Tibial nerve (tissue), 4 donors: Measurements from ENCODE around the gene SYT11. TPM values are rescaled to one million over a fixed set of nuclear protein-coding genes. Genes with fewer than 3 reads are reported as not detected.
A peak's percentile ranks its signal among the peaks of the same experiment; 100 is the strongest.

Source experiments
- DNase-seq, 2 donors: peaks; one replicate each; pipeline ENCODE4 v3.0.0-alpha.2; 2019; ENCODE audit warnings: low spot score in 2 of 2
- H3K27ac ChIP-seq, 4 donors: fragments of 200-600 bp; sonication (generic) in 3 of 4; one replicate each; pipeline ENCODE4 v1.5.1; 2017 to 2019; ENCODE audit warnings: mild to moderate bottlenecking in 1 of 4
- H3K27me3 ChIP-seq, 2 donors: fragments of 200-600 bp; sonication (generic) in 1 of 2; one replicate each; pipeline versions ENCODE4 v1.5.1 to v1.6.0; 2017 to 2019
- H3K36me3 ChIP-seq, 3 donors: fragments of 200-600 bp; sonication (generic); one replicate each; pipeline ENCODE4 v1.5.1; 2018 to 2019
- H3K4me1 ChIP-seq, 4 donors: fragments of 200-600 bp; sonication (generic) in 3 of 4; one replicate each; pipeline ENCODE4 v1.5.1; 2017 to 2019
- H3K4me3 ChIP-seq, 4 donors: fragments of 200-600 bp; sonication (generic) in 3 of 4; one replicate each; pipeline ENCODE4 v1.5.1; 2017 to 2019; ENCODE audit warnings: mild to moderate bottlenecking in 1 of 4, moderate library complexity in 1 of 4
- H3K9me3 ChIP-seq, 4 donors: fragments of 200-600 bp; sonication (generic) in 3 of 4; one replicate each; pipeline ENCODE4 v1.5.1; 2017 to 2019
- EP300 ChIP-seq, 2 donors: sonication (generic); formaldehyde crosslinking; IDR thresholded peaks; one replicate each; pipeline ENCODE4 v1.6.1; 2017; ENCODE audit warnings: antibody characterized with exemption in 2 of 2, mild to moderate bottlenecking in 1 of 2
- POLR2A ChIP-seq, 2 donors: fragments of 450-650 bp; IDR thresholded peaks; one replicate each; pipeline ENCODE4 v1.6.1; 2017; ENCODE audit warnings: antibody characterized with exemption in 2 of 2, mild to moderate bottlenecking in 2 of 2, moderate library complexity in 2 of 2
- WGBS, 2 donors: methylation state at CpG; one replicate each; pipeline ENCODE4 v1.1.5; 2018; 5-methylcytosine and 5-hydroxymethylcytosine counted together
- total RNA-seq, 4 donors: library from RNA; depleted of rRNA; stranded (reverse); fragments of >200 nt; gene quantifications; one replicate each; pipeline ENCODE4 v1.1.0, GENCODE V29; 2016
- TF ChIP-seq, protein P1 (sequence below), 5 experiments: fragments of 200-600 bp in 3 of 5; fragments of 450-650 bp in 2 of 5; sonication (generic) in 3 of 5; IDR thresholded peaks; one replicate each; pipeline ENCODE4 v1.5.1; 2016 to 2019; ENCODE audit warnings: antibody characterized with exemption in 5 of 5, mild to moderate bottlenecking in 3 of 5, moderate library complexity in 2 of 5

The SYT11 gene
- total RNA-seq, 4 donors from 2014 or later, result 29.2 to 54.2 (median 38.1) TPM

DNA sequence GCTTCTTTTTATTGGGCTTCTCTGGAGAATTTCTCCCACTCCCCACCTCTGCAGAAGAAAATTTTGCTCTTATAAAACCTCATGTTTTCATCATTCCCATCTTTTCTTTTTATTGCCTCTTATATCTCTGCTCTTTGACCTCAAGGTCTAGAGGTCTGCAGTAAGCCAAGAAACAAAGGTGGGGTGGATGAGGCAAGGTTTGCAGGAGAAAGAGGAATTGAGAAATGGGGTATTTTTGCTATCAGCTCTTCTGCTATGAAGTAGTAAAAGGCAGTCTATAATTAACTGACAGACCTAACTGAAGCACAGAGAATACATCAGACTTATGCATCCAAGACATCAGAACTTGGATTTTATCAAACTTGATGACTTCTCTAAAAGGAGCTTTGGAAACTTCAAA lies 22.9 kb downstream of the SYT11 start:
- Histone ChIP-seq H3K4me3 (no peak overlapping the region), H3K27ac (no peak overlapping the region), H3K9me3 (no peaks in the 10 kb centered on the region), H3K36me3 (peaks cover 0 to 46% (median 0%) of the 10 kb centered on the region in 3 donors), H3K27me3 (no peaks in the 10 kb centered on the region), H3K4me1 (peaks cover 0 to 17% (median 2%) of the 10 kb centered on the region in 4 donors)
- TF ChIP-seq, protein P1, sequence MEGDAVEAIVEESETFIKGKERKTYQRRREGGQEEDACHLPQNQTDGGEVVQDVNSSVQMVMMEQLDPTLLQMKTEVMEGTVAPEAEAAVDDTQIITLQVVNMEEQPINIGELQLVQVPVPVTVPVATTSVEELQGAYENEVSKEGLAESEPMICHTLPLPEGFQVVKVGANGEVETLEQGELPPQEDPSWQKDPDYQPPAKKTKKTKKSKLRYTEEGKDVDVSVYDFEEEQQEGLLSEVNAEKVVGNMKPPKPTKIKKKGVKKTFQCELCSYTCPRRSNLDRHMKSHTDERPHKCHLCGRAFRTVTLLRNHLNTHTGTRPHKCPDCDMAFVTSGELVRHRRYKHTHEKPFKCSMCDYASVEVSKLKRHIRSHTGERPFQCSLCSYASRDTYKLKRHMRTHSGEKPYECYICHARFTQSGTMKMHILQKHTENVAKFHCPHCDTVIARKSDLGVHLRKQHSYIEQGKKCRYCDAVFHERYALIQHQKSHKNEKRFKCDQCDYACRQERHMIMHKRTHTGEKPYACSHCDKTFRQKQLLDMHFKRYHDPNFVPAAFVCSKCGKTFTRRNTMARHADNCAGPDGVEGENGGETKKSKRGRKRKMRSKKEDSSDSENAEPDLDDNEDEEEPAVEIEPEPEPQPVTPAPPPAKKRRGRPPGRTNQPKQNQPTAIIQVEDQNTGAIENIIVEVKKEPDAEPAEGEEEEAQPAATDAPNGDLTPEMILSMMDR (IDR thresholded peaks at IDR 0.05), result no peak
- TF ChIP-seq EP300 (IDR thresholded peaks at IDR 0.05) (no peak), POLR2A (IDR thresholded peaks at IDR 0.05) (no peak)
- no peak for DNase-seq

DNA sequence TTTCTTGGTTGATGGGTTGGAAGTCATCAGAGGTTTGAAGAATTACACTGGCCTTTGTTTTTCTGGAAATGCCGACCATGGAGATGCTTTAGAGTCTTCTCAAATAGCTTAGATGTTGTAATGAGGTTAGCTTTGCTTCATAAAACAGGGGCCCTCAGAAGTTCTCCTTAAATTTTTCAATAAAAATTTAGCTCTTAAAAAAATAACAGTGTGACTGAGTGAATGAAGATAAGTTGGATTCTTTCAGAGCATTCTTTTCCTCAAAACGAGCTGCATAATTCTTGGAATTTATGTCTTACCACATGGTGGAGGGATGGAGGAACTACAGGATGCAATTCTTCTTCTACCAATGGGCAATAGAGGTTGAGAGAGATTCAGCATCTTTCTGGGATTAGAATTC lies 23.4 kb downstream of the SYT11 start:
- DNase-seq, result no peak
- Histone ChIP-seq H3K36me3 (peaks cover 0 to 48% (median 0%) of the 10 kb centered on the region in 3 donors), H3K27me3 (no peaks in the 10 kb centered on the region), H3K4me3 (no peak overlapping the region), H3K9me3 (no peaks in the 10 kb centered on the region), H3K27ac (no peak overlapping the region), H3K4me1 (peaks cover 0 to 17% (median 2%) of the 10 kb centered on the region in 4 donors)
- TF ChIP-seq, protein P1 (IDR thresholded peaks at IDR 0.05), result no peak
- no peak for TF ChIP-seq EP300 (IDR thresholded peaks at IDR 0.05)
- no peak for TF ChIP-seq POLR2A (IDR thresholded peaks at IDR 0.05)
- 57 to 60% methylated on average over 2 of the region's 2 CpGs for WGBS, 2 donors

DNA sequence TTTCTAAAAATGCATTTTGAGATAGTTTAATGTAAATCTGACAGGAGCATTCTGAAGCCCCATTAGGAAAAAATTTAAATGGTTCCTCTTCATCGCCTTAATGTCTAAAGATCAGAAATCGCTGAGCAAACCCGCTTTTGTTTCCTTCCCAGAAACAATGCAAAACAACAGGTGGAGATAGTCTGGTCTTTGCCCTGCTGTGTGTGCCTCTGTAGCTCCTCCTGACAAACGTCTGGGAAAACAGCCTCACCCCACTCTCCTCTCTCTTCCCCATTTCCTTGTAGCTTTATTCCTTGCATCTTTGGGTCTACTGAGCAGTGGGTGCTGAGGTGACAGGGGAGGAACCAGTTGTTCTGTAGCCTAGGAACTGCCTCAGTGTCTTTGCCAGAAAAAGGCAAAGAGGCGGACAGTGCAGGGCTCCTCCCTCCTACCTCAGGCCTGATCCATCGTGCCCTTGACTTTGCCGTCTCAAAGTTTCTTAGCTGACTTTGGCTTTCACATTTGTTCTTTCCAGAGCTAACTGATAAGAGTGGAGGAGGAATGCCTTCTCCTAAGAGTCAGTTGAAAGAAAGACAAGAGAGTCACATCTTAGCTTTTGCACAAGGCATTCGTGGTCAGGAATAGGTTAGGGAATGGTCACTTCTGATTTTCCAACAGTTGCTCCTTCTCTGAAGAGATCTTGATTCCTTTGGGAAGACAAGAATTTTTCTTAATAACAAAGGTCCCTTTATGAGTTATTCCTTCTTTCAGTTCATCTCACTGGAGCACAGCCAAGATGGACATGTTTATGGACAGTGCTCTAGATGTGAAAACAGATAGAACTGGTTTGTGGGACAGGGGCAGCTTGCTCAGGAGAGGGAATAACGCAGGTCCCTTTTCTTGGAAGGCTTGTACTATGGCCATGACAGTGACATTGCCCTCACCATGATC lies 24.9 kb downstream of the SYT11 start:
- no peaks in the 10 kb centered on the region for H3K9me3 ChIP-seq
- H3K4me1 ChIP-seq, result peaks cover 0 to 17% (median 2%) of the 10 kb centered on the region in 4 donors
- H3K4me3 ChIP-seq, result no peak overlapping the region
- peaks cover 0 to 44% (median 0%) of the 10 kb centered on the region in 3 donors for H3K36me3 ChIP-seq
- peak overlapping the region in 3 of 4 donors; percentile 25 to 65 (median 61) for H3K27ac ChIP-seq
- no peak for TF ChIP-seq EP300 (IDR thresholded peaks at IDR 0.05)
- TF ChIP-seq POLR2A (IDR thresholded peaks at IDR 0.05), result no peak
- TF ChIP-seq, protein P1 (IDR thresholded peaks at IDR 0.05), result no peak
- no peaks in the 10 kb centered on the region for H3K27me3 ChIP-seq
- DNase-seq, result no peak
- 46 to 57% methylated on average over 9 of the region's 9 CpGs for WGBS, 2 donors

DNA sequence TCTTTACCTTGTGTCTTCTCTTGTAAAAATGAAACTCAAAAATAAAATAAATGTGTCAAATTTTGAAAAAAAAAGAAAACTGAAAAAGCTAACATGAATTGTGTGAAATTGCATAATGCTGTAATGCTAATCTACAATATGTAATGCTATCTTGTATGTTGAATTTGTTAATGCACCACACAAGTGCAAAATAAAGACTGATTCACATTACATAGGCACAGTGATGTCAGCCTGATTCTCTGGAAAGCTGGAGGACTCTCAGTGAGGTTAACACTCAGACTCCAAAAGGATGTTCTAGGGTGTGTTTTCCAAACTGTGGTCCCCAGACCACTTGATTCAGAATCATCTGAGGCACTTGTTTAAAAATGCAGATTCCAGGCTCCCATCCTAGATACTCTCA lies 25.6 kb downstream of the SYT11 start:
- Histone ChIP-seq H3K27ac (peak overlapping the region in 2 of 4 donors; percentile 61 to 65), H3K4me3 (no peak overlapping the region), H3K9me3 (no peaks in the 10 kb centered on the region), H3K4me1 (peaks cover 0 to 17% (median 2%) of the 10 kb centered on the region in 4 donors), H3K27me3 (no peaks in the 10 kb centered on the region), H3K36me3 (peaks cover 0 to 37% (median 0%) of the 10 kb centered on the region in 3 donors)
- no peak for DNase-seq
- TF ChIP-seq, protein P1 (IDR thresholded peaks at IDR 0.05), result no peak
- TF ChIP-seq EP300 (IDR thresholded peaks at IDR 0.05) (no peak), POLR2A (IDR thresholded peaks at IDR 0.05) (no peak)

DNA sequence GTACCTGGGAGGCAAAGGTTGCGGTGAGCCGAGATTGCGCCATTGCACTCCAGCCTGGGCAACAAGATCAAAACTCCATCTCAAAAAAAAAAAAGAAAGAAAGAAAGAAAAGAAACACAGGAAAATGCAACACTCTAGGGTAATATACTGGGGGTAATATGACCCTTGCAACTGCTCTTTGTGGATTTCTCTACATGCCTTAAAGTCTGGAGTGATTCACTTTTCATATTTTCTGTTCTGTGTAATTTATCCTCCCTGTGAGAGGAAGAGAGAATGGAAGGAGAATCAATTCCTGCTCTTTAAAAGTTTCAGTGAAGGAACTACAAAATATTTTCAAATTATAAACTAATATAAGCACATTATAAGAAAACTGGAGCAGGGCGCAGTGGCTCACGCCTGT lies 29.1 kb downstream of the SYT11 start:
- H3K36me3 ChIP-seq, result peaks cover 0 to 9% (median 0%) of the 10 kb centered on the region in 3 donors
- no peaks in the 10 kb centered on the region for H3K27me3 ChIP-seq
- H3K4me1 ChIP-seq, result peaks cover 0 to 30% (median 11%) of the 10 kb centered on the region in 4 donors
- no peak overlapping the region for H3K27ac ChIP-seq
- no peak for DNase-seq
- WGBS, 2 donors, result 96 to 98% methylated on average over 5 of the region's 5 CpGs
- no peaks in the 10 kb centered on the region for H3K9me3 ChIP-seq
- no peak overlapping the region for H3K4me3 ChIP-seq
- TF ChIP-seq POLR2A (IDR thresholded peaks at IDR 0.05), result no peak
- no peak for TF ChIP-seq EP300 (IDR thresholded peaks at IDR 0.05)
- TF ChIP-seq, protein P1 (IDR thresholded peaks at IDR 0.05), result no peak
